Measurements from ENCODE around the gene IDH1. TPM values are rescaled to one million over a fixed set of nuclear protein-coding genes. Genes with fewer than 3 reads are reported as not detected.

Gene IDH1
- 73.5 and 88.3 TPM in 2 replicates for total RNA-seq

DNA sequence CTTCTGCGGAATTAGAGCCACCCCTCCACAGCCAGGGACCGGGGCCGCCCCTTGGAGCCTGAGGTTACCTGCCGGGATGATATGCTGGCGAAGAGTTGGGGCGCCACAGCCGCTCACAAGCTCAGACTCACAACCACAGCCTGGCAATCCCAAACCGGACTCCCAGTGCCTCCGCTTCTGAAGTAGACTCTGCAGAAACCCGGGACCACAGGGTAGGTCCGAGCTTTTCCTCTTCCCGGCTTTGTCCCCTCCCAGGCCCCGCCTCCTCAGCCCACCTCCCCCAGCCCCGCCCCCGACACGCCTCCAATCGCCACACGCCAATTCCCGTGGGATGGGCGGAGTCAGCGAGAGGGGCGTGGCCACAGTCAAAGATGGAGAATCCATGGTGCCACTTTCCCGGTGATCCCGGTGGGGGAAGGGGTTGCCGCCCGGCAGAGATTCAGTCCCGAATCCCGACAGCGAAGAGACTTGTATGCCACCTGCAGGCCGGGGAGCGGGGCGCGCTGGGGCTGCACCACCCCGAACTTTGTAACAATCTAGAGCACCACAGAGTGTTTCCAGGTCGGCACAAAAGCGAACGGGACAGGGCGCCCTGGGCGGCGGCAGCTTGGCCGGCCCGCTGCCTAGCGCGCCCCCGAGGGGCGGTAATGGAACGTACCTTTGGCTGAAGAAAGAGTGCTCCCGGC, at the start of gene IDH1:
TSS of gene IDH1 (minus strand) at position 201 of the 686 bp plus-strand sequence. CDS start 3,520 bp downstream, outside the sequence.

DNA sequence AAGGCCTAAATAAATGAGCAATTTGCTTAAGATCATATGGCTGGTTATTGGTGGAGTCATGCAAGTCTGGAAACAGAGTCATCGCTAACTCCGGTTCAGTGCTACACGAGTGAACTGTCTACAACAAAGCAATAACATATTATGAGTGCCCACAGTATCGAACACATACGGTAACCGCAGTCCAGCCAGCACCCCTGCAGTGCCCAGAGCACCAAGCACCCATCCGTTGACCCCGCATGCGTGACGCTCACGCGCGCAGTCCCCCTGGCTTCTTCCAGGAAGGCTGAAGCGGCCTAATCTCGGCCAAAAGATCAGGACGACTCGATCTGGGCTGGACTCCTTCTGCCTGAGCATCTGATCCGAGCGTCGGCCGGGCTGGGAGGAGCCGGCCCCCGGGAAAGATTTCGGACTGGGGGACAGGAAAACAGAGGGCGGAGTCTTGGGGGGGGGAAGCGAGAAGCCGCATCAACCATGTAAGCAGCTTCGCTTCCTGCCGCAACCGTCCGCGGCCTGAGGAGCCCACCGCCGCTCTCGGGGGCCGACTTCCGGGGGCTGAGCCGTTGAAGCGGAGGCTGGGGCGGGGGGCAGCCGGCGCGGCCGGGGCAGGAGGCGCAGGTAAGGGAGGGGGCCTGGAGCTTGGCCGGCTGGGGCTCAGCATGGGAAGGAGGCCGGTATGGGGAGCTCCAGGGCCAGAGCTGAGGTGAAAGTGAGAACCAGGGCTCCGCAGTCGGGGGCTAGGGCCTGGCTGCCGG, 11.1 kb upstream of the IDH1 start, which contains the start of gene PIKFYVE:
TSS of gene PIKFYVE (plus strand) at position 455 of the 752 bp plus-strand sequence. CDS start 5,265 bp downstream, outside the sequence.

DNA sequence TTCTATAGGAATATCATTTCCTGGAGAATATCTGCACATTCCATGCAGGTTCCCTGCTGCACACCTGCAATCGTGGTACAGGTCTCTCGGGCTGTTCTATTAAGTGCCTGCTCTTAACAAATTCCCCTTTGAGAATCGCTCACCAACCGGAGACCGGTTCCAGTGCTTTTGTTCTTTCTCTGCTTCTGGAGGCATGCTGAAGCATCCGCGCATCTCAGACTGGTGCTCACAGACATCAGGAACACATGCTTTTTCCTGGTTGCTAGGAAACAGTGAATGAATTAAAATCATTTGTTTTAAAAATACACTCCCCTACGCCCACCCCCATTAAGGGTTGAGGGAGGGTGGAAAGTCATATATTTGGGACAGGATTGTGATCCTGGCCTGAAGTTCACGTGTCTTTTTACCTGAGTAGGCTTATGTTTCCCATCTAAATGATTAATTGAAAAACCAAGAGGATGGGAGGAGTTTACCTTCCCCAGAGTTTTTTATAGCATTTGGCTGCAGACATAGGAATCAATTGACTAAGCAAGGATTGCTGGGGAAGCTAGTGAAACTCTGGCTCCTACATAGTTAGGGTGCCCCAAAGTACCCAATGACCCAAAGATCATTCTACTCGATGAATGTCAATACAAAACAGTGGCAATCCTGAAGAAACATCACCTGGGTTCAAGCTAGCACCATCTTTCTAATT, 64.9 kb downstream of the IDH1 start, which contains the start of gene C2orf80:
TSS of gene C2orf80 (minus strand) at position 221 of the 694 bp plus-strand sequence. CDS start 3,044 bp downstream, outside the sequence.

Other genes with a start within 250 kb of the IDH1 start
- 10.4 and 12.8 TPM in 2 replicates for gene PLEKHM3, start 229.5 kb downstream of the IDH1 start, total RNA-seq
- gene CRYGD, start 130.5 kb downstream of the IDH1 start, total RNA-seq, result not detected in 2 replicates
- gene CRYGC, start 125.2 kb downstream of the IDH1 start, total RNA-seq, result not detected in 2 replicates
- gene CRYGB, start 108.9 kb downstream of the IDH1 start, total RNA-seq, result not detected in 2 replicates
- gene CRYGA, start 91.5 kb downstream of the IDH1 start, total RNA-seq, result not detected in 2 replicates
- not detected in 2 replicates for gene C2orf80, start 65.0 kb downstream of the IDH1 start, total RNA-seq
- 22.1 and 31.7 TPM in 2 replicates for gene PIKFYVE, start 11.2 kb upstream of the IDH1 start, total RNA-seq
- gene PTH2R, start 151.7 kb upstream of the IDH1 start, total RNA-seq, result under 0.01 TPM in 2 replicates

Data from dermis lymphatic vessel endothelial cell (primary cell).